Hippocampal formation (tissue), 2 donors: ENCODE results near the gene KCNMA1.

Source experiments
- DNase-seq, 2 donors: peaks; one replicate each; lab custom pipeline; 2025; lab: John Stamatoyannopoulos, UW

The KCNMA1 gene

DNA sequence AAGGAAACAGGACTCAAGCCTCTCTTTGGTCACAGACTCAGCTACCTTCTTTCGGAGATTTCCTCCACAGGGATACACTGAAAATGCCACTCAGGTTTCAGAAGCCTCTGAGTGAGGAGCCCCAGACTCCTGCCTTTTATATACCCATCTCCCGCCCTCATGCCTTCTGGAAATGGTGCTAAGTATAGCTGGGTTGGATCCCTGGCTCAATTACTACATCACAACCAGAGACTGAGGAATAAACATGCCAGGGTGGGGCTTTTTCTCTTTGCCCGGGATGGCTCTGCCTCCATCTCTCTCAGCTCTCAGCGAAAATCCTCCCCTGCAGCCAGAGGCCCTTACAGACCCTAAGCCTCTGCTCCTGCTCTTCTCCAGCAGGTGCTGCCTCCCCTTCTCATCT lies 299.5 kb downstream of the KCNMA1 start:
- no peak for DNase-seq

DNA sequence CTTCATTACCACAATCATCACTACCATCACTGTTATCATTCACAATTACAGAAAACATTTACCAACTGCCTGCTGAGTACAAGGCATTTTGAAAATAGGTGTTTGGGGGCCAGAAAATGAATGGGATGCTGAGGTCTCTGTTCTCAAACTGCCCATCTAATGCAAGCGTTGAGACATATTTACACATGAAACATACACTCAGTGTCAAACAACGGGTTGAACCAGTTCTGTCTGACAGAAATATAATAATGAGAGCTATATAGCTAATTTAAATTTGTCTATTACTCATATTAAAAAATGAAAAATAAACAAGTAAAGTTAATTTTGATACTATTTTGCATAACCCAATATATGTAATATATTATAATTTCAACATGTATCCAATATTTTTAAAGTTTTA lies 303.1 kb downstream of the KCNMA1 start:
- no peak for DNase-seq

DNA sequence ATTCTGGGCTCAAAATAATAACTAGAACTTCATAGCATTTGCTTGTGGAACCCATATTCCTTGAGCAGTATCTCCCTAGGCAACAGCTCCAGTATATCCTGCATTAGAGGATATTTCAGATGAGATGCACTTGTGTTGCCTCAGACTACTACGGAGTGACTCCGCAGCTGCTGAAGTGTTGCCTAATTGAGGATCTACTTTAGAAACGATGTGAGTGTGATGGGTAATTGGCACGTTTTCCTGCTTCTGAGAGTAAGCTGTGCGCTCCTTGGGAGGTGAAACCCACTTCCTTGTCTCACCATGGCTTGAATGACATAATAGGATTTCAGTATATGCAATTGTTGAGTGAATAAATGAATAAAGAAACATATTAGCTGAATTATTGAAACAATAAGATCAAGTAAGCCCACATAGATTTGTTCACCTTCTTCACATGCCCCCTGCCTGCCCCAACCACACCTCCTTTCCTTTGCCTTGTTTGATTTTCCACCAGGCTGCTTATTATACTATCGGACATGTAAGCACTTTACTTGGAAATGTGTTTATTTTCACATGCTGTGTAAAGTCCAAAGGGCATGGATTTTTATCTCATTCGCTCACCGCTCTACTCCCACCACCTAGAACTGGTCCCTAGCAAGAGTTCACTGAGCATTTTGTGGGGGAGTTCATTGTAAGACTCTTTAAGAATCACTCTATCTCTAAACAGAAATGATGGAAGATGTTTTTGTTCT lies 303.8 kb downstream of the KCNMA1 start:
- DNase-seq, result no peak

DNA sequence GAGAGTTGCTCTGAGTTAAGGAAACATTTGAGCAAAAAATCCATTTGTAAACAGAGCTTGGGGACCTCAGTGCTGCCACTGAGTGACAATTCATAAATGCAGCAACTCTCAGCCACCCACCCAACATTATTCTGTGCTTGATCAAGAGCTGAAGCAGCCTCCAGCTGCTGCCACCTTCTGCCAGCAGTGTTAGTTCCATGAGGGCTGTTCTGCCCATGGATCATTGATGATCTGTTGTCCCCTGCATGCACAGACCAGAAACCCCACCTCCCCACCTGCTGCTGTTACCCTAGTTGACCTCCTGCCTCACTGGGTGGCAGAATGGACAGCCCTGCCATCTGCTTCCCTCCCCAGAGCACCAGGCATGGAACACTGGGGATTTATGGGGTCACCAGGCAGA lies 305.4 kb downstream of the KCNMA1 start:
- DNase-seq, result no peak

DNA sequence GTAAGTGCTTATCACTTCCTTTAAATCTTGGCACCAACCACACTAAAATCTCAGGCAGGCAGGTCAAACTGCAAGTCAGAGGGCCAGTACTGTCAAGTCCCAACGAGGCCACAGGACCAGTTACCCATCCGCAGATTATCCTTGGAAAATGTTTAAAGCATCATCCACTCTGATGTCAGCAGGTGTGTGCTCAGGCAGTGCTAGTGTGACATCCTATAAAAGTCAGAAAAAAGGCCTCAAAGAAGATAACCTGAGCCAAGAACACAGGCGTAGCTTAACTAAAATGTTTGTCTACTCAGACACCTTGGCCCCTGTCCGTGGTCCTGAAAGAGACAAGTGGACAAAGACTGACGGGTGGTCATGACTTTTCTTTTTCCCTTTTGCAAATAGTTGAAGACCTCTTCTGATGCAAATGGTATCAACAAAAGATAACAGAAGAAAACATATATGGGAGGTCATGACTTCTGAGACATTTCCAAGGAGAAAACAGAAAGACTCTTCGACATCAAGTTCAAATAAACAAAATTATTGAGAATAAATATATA lies 309.3 kb downstream of the KCNMA1 start:
- DNase-seq, result no peak

DNA sequence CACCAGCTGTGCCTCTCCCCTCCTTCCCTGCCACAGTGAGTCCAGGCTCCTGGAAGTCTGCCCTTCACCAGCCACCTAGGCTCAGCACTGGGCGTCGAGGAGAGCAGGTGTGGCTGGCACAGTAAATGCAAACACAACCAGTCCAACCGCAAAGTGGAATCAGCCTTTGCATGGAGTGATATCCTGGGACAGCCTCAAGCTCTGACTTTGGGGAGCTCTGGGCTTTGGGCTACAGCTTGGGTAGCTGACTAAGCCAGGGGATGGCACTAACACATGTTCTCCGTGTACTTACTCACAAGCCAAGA lies 312.4 kb downstream of the KCNMA1 start:
- DNase-seq, result no peak

DNA sequence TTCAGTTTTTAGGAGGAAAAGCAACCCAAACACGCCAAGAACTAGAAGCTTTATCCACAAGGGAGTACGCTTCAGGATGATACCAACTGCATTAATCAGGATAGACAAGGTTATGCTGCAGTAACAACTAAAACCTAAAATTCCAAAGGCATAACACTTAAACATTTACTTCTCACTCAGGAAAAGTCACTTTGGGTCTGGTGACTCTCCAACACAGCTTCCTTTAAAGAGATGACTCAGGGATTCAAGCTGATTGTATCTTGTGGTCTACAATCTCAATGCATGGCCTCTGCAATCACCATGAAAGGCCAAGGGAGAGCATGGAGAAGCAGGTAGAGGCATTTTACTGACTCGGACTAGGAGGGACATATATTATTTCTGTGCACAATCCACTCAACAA lies 315.8 kb downstream of the KCNMA1 start:
- no peak for DNase-seq

DNA sequence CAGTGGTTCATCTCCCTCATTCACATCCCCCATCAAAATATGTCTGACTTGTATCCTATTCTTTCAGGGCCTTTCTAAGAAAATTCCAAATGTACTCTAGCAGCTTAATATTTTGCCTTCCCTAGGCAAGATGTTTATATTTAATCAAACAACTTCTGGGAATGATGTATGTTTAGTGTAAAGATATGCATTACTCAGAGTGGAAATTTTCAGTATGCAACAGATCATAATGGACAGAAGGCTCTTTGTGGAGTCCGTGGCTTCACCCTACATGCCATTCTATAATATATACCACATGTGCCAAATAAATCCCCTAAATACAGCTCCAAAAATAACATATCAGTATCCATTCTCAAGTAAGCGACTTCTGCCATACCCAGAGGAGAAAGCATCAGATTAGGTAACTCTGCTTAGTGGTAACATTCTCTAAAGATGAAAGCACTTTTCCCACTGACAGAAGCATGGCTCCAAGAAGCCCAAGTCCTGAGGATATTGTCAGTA lies 316.6 kb downstream of the KCNMA1 start:
- no peak for DNase-seq

DNA sequence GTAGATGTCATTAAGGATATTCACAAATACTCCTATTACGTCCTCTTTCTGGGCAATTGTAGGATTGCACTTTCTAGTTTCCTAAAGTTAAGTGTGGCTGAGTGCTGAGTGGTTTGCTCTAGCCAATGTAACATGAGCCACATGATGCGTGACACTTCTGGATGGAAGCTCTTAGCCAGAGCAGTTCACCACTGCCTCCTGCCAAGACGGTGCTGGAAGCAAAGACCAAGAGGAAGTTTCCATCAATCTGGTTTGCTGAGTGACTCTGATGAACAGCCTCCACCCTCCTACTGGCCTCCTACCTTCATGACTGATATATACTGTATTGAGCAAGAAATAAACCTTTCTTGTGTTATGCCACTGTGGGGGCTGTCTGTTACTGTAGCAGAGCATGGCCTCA lies 318.1 kb downstream of the KCNMA1 start:
- DNase-seq, result no peak

DNA sequence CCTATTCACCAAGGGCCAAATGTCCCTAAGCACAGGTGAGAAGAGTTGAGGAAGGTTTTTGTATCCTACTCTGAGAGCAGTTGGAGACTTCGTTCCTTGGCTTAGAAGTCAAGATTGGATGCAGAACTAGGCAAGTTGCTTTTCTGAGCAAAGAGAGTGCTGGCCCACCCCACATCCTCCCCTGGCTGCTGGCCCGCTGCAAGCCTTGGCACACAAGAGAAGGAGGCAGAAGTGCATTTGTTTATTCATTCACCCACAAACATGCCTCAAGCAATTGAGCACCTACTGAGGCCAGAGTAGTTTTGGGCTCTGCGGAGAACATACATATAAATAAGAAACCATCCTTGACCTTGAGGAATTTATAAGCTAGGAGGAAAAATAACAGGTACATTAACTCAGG lies 318.9 kb downstream of the KCNMA1 start:
- peak in 1 of 2 donors; percentile 5 for DNase-seq

DNA sequence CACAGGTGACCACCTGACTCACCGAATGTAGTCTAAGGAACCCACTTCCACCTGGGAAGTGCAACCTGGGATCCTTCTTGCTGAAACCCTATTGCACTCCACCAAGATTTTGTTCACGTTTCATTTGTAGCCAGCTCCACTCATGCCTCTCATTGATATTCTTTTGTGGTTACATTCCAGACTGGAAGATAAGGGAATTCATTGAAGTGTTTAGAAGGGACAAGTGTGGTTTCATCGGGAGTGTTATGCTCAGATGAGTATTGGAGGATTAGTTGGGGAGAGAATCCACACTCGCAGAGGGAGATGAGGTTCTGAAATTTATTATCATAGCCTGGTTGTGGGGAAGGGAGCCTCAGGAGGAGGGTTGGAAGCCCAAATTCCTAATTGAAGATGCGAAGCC lies 320.4 kb downstream of the KCNMA1 start:
- DNase-seq, result no peak

DNA sequence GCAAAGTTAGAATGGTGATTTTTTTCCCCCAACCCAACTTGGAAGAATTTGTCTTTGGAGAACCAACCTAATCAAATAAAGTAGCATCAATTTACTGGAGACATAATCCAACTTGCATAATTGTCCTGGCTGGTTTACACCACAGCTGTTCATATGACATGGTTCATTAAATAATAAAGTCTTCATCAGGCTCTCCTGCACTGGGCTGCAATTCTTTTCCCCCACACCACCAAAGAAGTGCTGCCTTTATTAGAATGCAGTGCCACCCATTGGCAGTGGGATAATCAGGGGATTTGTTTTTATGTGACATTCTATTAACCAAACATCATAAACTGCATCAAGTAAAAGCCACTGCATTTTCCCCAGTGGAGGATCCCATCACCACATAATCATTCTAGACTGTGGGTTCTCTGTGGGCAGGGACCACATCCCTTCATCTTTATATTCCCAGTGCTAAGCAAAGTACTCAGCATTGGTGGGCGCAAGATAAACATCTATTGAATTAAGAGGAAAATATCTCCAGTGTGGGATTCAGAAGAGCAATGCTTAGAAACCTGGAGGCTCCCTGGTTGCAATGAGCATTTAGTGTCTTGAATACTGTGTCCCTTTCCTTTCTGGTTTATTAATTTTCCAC lies 322.0 kb downstream of the KCNMA1 start:
- no peak for DNase-seq

DNA sequence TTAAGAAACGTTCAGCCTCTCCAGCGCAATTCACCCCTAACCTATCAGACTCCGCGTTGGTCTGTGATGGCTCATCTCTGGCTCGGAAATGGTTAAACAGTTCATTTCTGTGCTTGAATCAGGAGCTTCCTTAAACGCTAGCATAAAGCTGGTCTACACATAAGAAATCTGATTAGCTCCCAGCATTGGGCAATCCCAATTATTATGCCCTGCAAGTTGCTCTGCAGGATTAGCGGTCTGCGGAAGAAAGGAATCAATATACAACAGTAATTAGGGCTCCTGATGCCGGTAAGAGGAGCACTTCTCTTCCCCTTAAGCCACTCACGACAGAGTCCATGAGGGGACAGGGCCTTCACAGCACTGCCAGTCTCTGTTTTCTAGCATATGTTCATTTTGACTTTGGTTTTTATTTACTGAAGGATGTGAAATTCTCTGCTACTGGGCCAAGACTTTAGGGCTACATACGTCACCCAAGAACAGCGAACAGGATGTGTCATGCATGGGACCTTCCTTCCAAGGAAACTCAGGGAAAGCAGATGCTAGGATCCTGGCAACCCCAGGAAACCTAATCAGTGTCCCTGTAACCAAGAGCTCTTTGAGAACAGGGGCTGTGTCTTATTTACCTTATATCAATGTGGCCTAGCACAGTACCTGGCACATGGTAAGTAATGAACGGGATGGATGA lies 324.4 kb downstream of the KCNMA1 start:
- no peak for DNase-seq

DNA sequence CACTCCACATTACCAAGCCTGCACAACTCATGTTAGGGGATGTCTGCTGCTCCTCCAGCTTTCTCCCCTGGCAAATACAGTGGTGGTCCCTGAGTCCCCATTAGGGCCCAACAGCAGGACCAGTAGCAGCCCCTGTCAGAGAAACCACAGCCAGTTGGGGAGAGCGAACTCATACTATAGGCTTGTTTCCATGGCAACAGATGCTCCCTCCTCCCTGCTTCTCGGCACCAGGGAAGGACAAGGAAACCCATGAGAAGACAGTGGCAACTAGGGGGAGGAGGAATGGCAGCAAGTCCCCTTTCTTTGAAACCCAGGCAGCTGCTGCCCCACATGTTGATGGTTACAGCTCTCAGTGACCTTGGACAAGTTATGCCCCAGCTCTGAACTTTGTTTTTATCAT lies 326.4 kb downstream of the KCNMA1 start:
- DNase-seq, result no peak

DNA sequence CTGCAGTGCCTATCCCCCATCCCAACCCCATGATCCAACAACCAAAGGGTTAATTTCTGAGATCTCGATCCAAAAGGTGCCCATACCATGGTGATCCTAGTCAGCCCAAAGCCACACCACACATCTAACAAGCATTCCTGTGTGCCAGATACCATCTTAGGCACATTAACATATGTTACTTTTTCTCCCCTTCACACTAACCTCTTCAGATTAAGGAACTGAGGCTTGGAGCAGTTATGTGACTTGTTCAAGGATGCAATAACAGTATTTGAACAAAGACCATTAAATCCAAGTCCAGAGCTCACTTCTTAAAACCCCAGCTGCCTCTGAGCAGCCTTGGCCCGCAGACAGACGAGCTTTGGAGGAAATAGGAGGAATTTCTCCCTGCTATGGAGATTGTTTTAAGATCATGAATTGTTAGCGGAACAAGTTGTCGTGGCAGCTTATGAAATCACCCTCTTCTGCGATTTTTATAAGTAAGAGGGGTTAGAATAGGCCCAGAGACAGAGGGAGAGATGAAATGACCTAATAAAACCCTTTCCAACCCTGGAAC lies 327.2 kb downstream of the KCNMA1 start:
- DNase-seq, result no peak

DNA sequence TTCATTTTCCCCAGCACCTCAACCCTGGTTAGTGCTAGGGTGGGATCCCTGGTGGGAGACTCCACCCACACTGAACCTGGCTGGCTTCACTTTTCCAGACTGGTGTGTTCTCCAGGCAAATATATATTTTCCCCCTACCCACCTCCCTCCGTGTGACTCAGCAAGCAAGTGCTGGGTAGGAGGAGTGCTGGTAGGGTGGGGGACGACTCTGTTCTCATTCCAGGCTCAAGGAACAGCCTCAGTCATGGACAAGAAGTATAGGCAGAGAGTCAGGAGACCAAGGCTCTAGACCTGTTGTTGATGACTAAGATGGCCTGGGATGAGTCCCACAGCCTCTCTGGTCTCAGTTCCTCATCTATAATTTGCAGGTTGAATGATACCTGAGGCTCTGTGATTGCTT lies 328.1 kb downstream of the KCNMA1 start:
- DNase-seq, result no peak

DNA sequence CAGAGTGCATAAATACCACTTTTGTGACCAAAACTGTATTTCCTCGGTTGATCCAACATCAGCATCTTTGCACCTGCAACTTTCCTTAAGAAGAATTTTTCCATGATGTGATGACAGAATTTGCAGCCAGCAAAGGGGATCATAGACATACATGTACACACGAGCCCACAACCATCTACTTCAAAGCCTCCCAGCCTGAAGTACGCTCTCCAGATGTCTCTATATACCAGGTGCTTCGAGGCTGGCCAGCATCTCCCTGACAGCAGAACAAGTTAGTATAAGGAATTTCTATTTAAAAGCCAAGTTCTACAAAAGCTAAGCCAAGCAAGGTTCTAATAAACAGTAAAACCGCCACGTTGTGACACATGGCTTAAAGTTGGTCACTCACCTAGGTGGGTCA lies 328.5 kb downstream of the KCNMA1 start:
- no peak for DNase-seq

DNA sequence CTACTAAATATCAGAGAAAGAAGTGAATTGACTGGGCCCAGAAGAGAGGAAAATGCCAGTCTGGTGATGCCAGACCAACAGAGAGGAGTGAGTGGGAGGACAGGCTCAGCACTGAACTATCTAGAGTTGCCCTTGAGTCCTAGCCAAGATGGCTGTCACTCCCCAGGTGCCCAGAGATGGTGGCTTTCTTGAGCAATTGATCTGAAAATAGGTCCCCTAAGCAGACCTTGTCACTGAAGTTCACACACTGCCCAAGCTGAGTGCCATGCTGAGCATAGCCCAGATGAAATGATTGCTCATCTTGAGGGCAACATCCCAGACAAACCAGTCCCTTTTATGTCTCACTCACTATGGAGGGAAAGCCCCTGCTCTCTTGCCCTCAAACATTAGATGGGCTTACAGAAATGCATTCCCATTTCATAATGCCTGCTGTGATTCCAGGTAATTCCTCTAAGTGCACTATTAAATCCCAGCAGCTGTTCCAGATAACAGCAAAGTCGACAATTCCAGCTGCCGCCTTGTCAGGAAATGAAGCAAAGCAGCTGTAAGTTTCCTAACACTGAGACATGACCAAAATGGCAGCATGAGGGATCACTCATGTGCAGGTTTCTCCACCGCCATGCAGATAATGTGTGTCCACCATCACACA lies 329.4 kb downstream of the KCNMA1 start:
- DNase-seq, result no peak

DNA sequence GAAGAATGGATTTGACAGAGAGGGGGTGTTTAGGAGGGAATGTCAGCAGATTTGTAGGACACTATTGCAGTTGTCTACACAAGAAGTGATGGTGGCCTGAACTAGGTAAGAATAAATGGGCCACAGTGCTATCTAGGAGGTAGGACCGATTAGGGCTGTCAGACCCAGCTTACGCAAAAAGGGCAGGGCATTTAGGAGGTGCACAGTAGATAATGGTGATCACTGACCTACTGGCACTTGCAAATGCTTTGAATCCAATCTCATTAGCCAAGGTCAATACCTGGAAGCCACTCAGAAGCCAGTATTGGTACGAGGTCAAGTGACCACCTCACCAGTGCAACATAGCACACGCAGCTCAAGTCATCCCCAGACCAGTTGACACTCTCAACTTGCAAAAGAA lies 330.9 kb downstream of the KCNMA1 start:
- DNase-seq, result no peak

DNA sequence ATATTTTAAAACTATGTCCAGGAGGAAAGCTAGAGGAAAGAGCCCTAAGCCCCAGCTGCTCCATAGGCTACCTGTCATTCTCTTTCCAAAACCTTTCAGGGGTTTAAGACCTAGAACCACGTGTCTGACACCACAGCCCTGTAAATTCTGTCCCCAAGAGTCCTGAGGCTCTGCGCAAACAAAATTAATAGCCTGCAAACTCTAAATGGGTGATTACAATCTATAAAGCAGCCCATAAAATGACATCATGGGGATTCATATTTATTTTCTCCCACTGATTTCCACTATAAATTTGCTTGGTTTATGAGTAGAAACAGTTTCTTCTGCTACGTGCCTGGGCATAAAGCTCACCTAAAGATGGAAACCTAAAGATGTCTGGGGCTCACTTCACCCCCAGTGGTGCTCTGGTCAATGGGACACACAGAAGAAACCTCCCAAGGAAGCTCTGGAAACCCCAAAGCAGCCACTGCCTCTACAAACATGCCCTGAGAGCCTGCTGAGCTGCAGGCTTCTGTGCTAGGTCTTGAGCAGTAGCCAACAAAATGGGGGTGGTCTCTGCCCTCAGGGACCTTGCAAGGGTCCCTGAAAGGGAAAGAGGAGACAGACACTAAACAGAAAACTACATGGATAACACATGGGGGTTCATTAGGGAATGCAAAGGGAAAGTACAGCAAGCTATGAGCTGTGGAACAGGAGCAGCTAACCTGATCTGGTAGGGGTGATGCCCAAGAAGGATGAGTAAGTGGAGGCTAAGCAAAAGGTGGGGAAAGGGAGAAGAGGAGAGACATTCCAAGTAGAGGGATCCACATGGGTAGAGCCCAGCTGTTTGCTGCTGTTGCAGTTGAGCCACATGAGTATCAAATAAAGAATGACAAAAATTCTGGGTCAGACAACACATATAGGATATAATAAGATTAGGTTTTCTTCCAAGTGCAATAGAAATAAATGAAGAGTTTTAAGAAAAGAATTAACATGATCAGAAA lies 331.7 kb downstream of the KCNMA1 start:
- DNase-seq, result no peak

DNA sequence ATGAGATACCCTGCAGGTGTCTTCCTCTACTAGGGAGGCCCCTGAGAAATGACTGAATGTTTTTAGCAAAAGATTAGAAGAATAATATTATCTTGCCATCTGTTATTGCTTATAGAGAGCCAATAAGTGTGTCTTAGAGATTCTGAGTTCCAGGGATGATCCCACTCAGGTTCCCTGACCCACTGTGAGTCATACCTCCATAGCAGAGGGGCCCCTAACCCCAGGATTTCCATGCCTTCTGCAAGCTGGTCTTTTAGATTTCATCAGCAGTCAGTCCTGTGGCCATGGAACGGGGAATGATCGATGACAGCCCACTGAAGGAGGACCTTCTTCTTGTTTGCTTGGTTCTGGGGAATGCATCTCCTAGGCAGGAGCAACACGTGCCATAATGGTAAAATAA lies 333.4 kb downstream of the KCNMA1 start:
- DNase-seq, result no peak
